PFSK-1 (cell line): ENCODE data around the gene CENPP.

Source experiments
- FOXP2 ChIP-seq: optimal IDR thresholded peaks from 2 replicates; pipeline ENCODE3; 2011; ENCODE audit warnings: borderline replicate concordance, control low read depth, inconsistent platforms; ENCODE audit not compliant: insufficient read depth; ENCODE audit errors: extremely low read length, extremely low read depth
- POLR2AphosphoS5 ChIP-seq: IDR thresholded peaks from 2 replicates; pipeline ENCODE4 v1.6.1; 2012; ENCODE audit warnings: low read depth, mild to moderate bottlenecking, control low read depth, low read length, moderate library complexity
- REST ChIP-seq, 2 experiments: IDR thresholded peaks; 2 replicates each; pipeline versions ENCODE4 v1.6.1 to v1.8.0; 2011 to 2012; ENCODE audit warnings: low read depth in 2 of 2, low read length in 2 of 2, control low read depth in 1 of 2, inconsistent platforms in 1 of 2, mild to moderate bottlenecking in 1 of 2, moderate library complexity in 1 of 2; ENCODE audit not compliant: insufficient read depth in 1 of 2
- SIN3A ChIP-seq: IDR thresholded peaks from 2 replicates; pipeline ENCODE4 v1.6.1; 2012; ENCODE audit warnings: mild to moderate bottlenecking, low read length, moderate library complexity, borderline replicate concordance; ENCODE audit not compliant: insufficient read depth
- TAF1 ChIP-seq: IDR thresholded peaks from 2 replicates; pipeline ENCODE4 v1.6.1; 2012; ENCODE audit warnings: low read length, control low read depth, borderline replicate concordance; ENCODE audit not compliant: insufficient read depth

CENPP gene

GRCh38 chr9:92639124-92639523 is 313.4 kb downstream of the CENPP start:
- no peak for TF ChIP-seq SIN3A
- no peak for TF ChIP-seq TAF1
- TF ChIP-seq FOXP2: no peak
- no peak for TF ChIP-seq POLR2AphosphoS5
- no peak for TF ChIP-seq REST (IDR thresholded peaks at IDR 0.05; ENCODE audit: insufficient read depth in 1 of 2, low read depth in 2 of 2, low read length in 2 of 2)

- TF ChIP-seq POLR2AphosphoS5 (no peak), SIN3A (no peak), TAF1 (no peak), REST (IDR thresholded peaks at IDR 0.05; ENCODE audit: insufficient read depth in 1 of 2, low read depth in 2 of 2, low read length in 2 of 2) (no peak), FOXP2 (no peak)
These were observed 314.1 kb downstream of the CENPP start for GRCh38 chr9:92639791-92640271.

- TF ChIP-seq POLR2AphosphoS5 (no peak), FOXP2 (no peak), REST (IDR thresholded peaks at IDR 0.05; ENCODE audit: insufficient read depth in 1 of 2, low read depth in 2 of 2, low read length in 2 of 2) (no peak), SIN3A (no peak), TAF1 (no peak)
These were observed 314.8 kb downstream of the CENPP start for GRCh38 chr9:92640398-92641091.

- TF ChIP-seq TAF1: no peak
- no peak for TF ChIP-seq POLR2AphosphoS5
- TF ChIP-seq SIN3A: no peak
- no peak for TF ChIP-seq REST (IDR thresholded peaks at IDR 0.05; ENCODE audit: insufficient read depth in 1 of 2, low read depth in 2 of 2, low read length in 2 of 2)
- TF ChIP-seq FOXP2: no peak
These were observed 315.5 kb downstream of the CENPP start for GRCh38 chr9:92641092-92641809.
